ENCODE measurements around the gene CCDC61.

Gene CCDC61

DNA sequence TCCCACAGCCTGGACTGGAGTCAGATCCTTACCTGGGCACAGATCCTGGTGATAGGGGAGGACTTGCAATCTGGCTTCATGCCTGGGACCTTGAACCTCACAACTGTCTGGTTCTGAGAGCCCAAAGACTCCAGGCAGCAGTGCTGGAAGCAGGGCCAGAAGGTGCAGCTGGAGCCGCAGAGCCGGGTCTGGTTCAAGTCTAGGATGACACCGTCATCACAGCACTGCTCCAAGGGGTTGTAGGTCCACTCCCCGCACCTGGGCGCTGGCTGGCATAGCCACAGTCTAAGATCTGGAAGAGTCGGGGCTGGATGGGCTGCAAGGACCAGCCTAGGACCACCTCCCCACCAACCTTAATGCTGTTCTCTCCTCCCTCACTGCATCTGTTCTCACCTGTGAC lies 44.9 kb downstream of the CCDC61 start:
- no peak for DNase-seq (ENCODE audit: low read depth in 2 of 2)

DNA sequence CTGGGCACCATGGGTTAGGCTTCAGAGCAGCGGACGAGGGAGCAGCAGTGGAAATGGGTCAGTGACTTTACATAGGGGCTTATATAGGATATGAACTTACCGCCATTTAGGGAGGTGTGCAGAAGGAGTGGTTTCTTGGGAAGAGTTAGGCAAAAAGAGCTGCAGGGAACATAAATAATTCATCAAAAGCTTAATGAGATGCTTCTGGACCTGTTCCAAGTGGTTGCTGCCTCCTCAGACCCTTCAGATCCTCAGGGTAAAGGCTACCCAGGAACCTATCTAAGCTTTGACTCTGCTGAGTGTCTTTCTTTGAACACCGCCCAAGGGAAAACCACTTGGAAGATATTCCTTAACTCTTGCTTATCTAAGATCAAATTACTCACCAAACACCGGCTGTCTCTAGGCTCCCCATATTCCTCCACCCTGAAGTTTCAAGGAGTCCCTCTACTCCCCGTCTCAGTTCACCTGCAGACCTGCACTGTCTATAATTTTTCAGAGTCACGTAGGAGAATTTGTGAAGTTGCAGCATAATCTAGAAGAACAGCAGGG lies 45.8 kb downstream of the CCDC61 start, which contains the start of gene IGFL4:
Gene IGFL4 (minus strand): TSS at position 51 of the 549 bp plus-strand sequence. CDS start 40 bp downstream, at position 11.
- DNase-seq (ENCODE audit: low read depth in 2 of 2): no peak

DNA sequence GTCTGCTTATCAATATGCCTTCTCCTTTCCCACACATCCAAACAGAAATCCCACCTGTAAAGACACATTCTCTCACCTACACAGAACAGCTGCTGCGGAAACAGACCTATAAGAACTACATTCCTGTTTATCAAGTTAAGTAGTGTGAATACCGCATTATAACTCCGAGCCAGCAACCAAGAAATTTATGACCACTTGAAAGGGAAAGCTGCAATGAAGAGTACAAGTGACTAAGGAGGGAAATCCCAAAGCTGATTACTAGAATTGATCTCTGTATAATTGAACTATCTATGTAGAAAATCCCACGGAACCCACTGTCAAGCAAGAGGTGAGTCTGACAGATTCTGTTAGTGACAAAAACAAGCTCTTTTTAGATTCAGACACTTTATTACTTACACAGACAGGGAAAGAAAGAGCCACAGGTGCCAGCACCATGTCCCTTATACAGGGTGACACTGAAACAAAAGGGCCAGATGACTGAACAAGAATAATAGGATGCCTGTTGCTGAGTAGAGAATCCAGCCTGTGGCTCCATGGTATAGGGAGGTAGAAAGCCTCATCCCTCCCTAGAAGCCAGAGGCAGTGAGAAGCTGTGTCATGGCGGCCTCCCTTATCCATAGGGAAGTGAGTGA lies 47.1 kb downstream of the CCDC61 start:
- DNase-seq (ENCODE audit: low read depth in 2 of 2): no peak

DNA sequence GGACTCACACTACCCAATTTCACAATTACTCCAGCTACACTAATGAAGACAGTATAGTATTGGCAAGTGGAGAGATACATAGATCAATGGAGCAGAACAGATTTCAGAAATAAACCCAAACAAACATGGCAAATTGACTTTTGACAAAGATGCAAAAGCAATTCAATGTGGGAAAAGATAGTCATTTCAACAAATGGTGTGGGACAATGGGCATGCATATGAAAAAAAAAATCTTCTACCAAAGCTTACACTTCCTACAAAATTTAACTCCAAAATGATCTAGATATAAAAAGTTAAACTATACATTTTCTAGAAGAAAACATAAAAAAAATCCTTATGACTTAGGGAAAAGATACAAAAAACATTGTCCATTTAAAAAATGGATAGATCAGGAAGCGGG lies 48.3 kb downstream of the CCDC61 start:
- DNase-seq (ENCODE audit: low read depth in 2 of 2): no peak

DNA sequence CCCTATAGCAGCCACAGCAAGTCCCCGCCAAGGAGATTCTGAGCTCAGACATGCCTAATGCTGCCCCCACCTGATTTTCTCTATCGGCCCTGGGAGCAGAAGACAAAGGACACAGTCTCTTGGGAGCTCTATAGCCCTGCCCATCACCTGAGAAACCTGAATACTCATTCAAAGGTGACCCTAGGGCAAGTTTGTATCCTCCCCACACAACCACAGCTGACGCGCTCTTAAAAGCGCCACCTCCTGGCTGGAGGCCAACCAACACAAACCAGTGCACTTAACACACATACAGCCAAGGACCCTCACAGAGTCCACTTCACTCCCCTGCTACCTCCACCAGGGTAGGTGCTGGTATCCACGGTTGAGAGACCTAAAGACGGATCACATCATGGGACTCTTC lies 54.3 kb downstream of the CCDC61 start:
- DNase-seq (ENCODE audit: low read depth in 2 of 2): no peak

DNA sequence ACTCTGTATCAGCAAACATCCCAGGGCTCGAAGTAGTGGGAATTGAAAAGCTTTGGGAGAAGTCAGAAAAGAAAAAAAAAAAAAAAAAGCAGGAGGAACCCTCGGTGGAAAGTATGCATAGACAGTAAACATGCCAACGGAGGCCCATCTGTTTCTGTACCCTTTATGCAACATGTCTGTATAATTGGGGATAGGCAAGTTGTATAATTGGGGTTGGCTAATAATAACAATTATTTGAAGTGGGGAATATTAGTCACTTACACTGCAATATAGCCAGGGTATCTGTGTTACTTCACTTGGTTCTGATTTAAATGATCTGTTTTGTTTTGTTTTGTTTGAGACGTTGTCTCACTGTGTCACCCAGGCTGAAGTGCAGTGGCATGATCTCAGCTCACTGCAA lies 57.6 kb downstream of the CCDC61 start:
- no peak for DNase-seq (ENCODE audit: low read depth in 2 of 2)

DNA sequence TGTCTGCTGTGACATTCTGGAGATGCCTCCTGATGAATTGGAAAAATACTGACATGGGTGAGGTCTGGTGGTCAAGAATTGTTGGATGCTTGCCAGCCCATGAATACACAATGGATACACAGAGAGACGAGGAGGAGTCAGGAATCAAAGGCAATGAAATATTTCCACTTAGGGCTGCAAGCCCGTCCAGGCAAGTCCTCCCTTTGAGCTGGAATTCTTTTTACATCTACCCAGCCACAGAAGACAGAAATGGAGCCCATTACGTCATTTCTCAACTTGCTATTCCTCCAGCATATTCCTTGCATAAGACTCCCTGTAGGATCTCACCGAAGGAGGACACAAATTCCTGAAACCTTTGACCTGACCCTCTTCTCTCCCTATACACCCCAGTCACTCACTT lies 61.3 kb downstream of the CCDC61 start:
- DNase-seq (ENCODE audit: low read depth in 2 of 2): no peak

DNA sequence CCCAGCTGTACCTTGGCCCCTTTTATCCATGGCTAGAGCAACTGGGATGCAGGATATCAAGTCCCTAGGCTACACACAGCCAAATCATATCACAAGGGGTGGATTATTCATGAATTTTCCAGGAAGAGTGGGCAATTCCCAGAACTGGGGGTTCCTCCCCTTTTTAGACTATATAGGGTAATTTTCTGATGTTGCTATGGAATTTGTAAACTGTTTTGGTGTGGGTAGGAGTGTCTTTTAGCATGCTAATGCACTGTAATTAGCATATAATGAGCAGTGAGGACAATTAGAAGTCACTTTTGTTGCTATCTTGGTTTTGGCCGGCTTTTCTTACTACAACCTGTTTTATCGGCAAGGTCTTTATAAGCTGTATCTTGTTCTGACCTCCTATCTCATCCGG lies 63.5 kb downstream of the CCDC61 start:
- no peak for DNase-seq (ENCODE audit: low read depth in 2 of 2)

DNA sequence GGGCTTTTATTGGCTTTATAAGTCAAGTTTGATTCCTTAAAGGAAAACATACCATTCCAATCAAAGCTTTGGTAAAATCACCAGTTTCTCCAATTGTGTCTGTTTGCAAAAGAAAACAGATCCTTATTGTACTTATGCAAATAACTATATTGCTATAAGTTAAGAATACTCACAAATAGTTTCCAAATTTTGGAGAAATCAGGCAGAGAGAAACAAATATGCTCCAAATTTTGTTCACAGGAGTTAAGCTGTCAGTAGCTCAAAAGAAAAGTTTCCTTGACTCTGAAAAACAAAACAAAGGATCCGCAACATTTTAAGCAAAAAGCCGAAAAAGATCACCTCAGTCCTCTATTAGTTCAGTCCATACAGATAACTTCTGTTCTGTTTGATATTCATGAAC lies 64.7 kb downstream of the CCDC61 start:
- no peak for DNase-seq (ENCODE audit: low read depth in 2 of 2)

DNA sequence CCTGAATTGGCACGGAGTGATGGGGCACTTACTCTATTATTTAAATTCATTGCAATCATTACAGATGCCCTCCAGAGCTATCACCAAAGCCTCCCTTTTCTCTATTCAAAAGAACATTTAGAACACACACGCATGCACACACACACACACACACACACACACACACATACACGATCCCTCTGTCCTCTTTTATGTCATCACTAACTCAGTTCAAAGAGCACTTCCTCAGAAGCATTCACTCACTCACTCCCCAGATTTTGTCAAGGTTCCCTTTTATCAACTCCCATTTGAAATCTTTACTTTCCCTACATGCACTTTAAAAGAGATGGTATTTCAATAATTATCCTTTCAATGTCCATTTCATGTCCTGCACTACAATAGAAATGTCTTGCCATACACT lies 67.9 kb downstream of the CCDC61 start:
- no peak for DNase-seq (ENCODE audit: low read depth in 2 of 2)

DNA sequence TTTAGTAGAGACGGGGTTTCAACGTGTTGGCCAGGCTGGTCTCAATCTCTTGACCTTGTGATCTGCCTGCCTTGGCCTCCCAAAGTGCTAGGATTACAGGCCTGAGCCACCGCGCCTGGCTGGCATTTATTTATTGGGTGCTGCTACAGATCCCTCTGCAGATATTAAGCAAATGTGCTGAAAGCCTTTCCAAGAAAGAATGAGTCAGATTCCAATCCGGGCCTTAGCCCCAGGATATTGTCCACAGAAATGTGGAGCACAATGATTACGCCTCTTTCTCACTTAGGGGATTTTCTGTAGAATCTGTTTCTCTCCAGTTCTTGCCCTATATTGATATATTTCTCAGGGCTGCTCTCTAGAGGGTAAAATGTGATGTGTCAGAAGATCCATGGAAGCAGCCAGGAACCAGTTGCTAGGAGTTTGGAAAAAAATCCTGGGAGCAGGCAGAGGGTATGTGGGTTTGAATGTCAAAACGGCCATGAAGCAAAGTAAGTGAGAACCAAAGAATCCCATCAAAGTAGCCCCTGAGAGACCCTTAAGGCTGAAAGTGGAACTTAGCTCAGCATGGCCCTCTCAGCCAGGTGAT lies 70.3 kb downstream of the CCDC61 start:
- DNase-seq (ENCODE audit: low read depth in 2 of 2): no peak

DNA sequence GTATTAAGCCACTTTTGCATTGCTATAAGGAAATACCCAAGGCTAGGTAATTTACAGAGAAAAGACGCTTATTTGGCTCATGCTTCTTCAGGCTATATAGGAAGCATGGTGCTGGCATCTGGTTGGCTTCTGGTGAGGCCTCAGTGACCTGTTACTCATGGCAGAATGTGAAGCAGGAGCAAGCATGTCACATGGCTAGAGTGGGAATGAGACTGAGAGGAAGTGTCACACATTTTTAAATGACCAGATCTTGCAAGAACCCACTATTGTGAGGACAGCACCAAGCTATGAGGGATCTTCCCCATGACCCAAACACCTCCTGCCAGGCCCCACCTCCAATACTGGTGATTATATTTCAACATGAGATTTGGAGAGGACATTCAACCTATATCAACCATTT lies 71.2 kb downstream of the CCDC61 start:
- no peak for DNase-seq (ENCODE audit: low read depth in 2 of 2)

DNA sequence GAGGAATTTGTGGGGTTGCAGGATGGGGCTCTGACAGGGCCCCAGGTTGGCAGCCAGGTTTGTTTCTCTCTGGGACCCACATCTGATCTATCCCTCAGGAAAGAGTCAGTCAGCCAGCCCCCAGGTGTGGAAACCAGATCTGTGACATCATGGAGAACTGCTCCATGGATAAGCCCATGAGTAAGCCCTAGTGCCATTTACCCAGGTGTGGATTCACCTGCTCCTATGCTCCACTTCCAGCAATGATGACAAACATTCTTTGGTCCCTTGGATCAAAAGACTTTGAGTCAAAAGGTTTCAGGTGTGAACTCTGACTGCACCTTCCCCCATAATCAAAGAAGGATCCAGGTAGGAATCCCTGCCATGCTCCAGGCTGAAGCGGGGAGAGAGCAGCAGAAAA lies 72.4 kb downstream of the CCDC61 start:
- no peak for DNase-seq (ENCODE audit: low read depth in 2 of 2)
